Measurements from ENCODE around the gene PNRC2.

The PNRC2 gene

GRCh38 chr1:23999156-23999671 lies 39.6 kb downstream of the PNRC2 start:
- TF ChIP-seq EZH2phosphoT487 (conservative IDR thresholded peaks at IDR 0.05; ENCODE audit: low read length), result no peak
- no peak overlapping the region for H3K27ac ChIP-seq (ENCODE audit: low read depth, low read length)

GRCh38 chr1:24002695-24003094 lies 43.1 kb downstream of the PNRC2 start:
- H3K4me3 ChIP-seq (ENCODE audit: insufficient read depth, low read length, poor library complexity, severe bottlenecking), result no peak overlapping the region
- H3K4me2 ChIP-seq (ENCODE audit: low read depth, low read length, poor library complexity, severe bottlenecking), result no peak overlapping the region
- H3K79me2 ChIP-seq (ENCODE audit: insufficient read depth, low read length), result no peaks in the 10 kb centered on the region
- no peaks in the 10 kb centered on the region for H3K27me3 ChIP-seq (ENCODE audit: low read length)
- no peaks in the 10 kb centered on the region for H3K9me3 ChIP-seq (ENCODE audit: insufficient read depth, low read length)
- H3K9ac ChIP-seq (ENCODE audit: low read length), result no peak overlapping the region
- no peak overlapping the region for H3K27ac ChIP-seq (ENCODE audit: low read depth, low read length)
- no peaks in the 10 kb centered on the region for H4K20me1 ChIP-seq (ENCODE audit: low read depth, low read length)
- no peaks in the 10 kb centered on the region for H3F3A ChIP-seq (ENCODE audit: insufficient read depth)
- H2AFZ ChIP-seq (ENCODE audit: low read depth, low read length, severe bottlenecking), result no peak overlapping the region
- H3K9me2 ChIP-seq (replicated peaks; ENCODE audit: insufficient read depth, low read length), result no peaks in the 10 kb centered on the region
- no peak for TF ChIP-seq EZH2phosphoT487 (conservative IDR thresholded peaks at IDR 0.05; ENCODE audit: low read length)
- no peak for TF ChIP-seq CTCF (IDR thresholded peaks at IDR 0.05; ENCODE audit: insufficient read depth, low read length, poor library complexity, severe bottlenecking)
- H3K36me3 ChIP-seq (ENCODE audit: low read length), result no peaks in the 10 kb centered on the region

More at GRCh38 chr1:23999156-23999671, 39.6 kb downstream of the PNRC2 start:
- no peak overlapping the region for H3K4me2 ChIP-seq (ENCODE audit: low read depth, low read length, poor library complexity, severe bottlenecking)
- no peaks in the 10 kb centered on the region for H3K36me3 ChIP-seq (ENCODE audit: low read length)
- H3K27me3 ChIP-seq (ENCODE audit: low read length), result no peaks in the 10 kb centered on the region
- H3F3A ChIP-seq (ENCODE audit: insufficient read depth), result no peaks in the 10 kb centered on the region
- no peaks in the 10 kb centered on the region for H3K79me2 ChIP-seq (ENCODE audit: insufficient read depth, low read length)
- no peaks in the 10 kb centered on the region for H4K20me1 ChIP-seq (ENCODE audit: low read depth, low read length)
- no peak overlapping the region for H3K4me3 ChIP-seq (ENCODE audit: insufficient read depth, low read length, poor library complexity, severe bottlenecking)
- H3K9me2 ChIP-seq (replicated peaks; ENCODE audit: insufficient read depth, low read length), result no peaks in the 10 kb centered on the region
- no peak overlapping the region for H3K9ac ChIP-seq (ENCODE audit: low read length)
- no peak overlapping the region for H2AFZ ChIP-seq (ENCODE audit: low read depth, low read length, severe bottlenecking)
- H3K9me3 ChIP-seq (ENCODE audit: insufficient read depth, low read length), result no peaks in the 10 kb centered on the region

GRCh38 chr1:24003331-24003972 lies 43.8 kb downstream of the PNRC2 start:
- Histone ChIP-seq H3K9me3 (ENCODE audit: insufficient read depth, low read length) (no peaks in the 10 kb centered on the region), H3K36me3 (ENCODE audit: low read length) (no peaks in the 10 kb centered on the region), H3K79me2 (ENCODE audit: insufficient read depth, low read length) (no peaks in the 10 kb centered on the region), H3K27ac (ENCODE audit: low read depth, low read length) (no peak overlapping the region), H3K9me2 (replicated peaks; ENCODE audit: insufficient read depth, low read length) (no peaks in the 10 kb centered on the region), H3K27me3 (ENCODE audit: low read length) (no peaks in the 10 kb centered on the region), H3K9ac (ENCODE audit: low read length) (no peak overlapping the region), H3F3A (ENCODE audit: insufficient read depth) (no peaks in the 10 kb centered on the region), H3K4me3 (ENCODE audit: insufficient read depth, low read length, poor library complexity, severe bottlenecking) (no peak overlapping the region), H3K4me2 (ENCODE audit: low read depth, low read length, poor library complexity, severe bottlenecking) (no peak overlapping the region), H2AFZ (ENCODE audit: low read depth, low read length, severe bottlenecking) (no peak overlapping the region), H4K20me1 (ENCODE audit: low read depth, low read length) (no peaks in the 10 kb centered on the region)
- TF ChIP-seq CTCF (IDR thresholded peaks at IDR 0.05; ENCODE audit: insufficient read depth, low read length, poor library complexity, severe bottlenecking), result no peak
- TF ChIP-seq EZH2phosphoT487 (conservative IDR thresholded peaks at IDR 0.05; ENCODE audit: low read length), result no peak

GRCh38 chr1:24004132-24004531 lies 44.5 kb downstream of the PNRC2 start:
- H3K4me3 ChIP-seq (ENCODE audit: insufficient read depth, low read length, poor library complexity, severe bottlenecking), result no peak overlapping the region
- no peaks in the 10 kb centered on the region for H3K79me2 ChIP-seq (ENCODE audit: insufficient read depth, low read length)
- no peaks in the 10 kb centered on the region for H4K20me1 ChIP-seq (ENCODE audit: low read depth, low read length)
- H3K27ac ChIP-seq (ENCODE audit: low read depth, low read length), result no peak overlapping the region
- no peaks in the 10 kb centered on the region for H3K9me2 ChIP-seq (replicated peaks; ENCODE audit: insufficient read depth, low read length)
- no peak overlapping the region for H2AFZ ChIP-seq (ENCODE audit: low read depth, low read length, severe bottlenecking)
- no peaks in the 10 kb centered on the region for H3K36me3 ChIP-seq (ENCODE audit: low read length)
- H3F3A ChIP-seq (ENCODE audit: insufficient read depth), result no peaks in the 10 kb centered on the region
- no peak overlapping the region for H3K9ac ChIP-seq (ENCODE audit: low read length)
- no peaks in the 10 kb centered on the region for H3K27me3 ChIP-seq (ENCODE audit: low read length)
- no peaks in the 10 kb centered on the region for H3K9me3 ChIP-seq (ENCODE audit: insufficient read depth, low read length)
- TF ChIP-seq EZH2phosphoT487 (conservative IDR thresholded peaks at IDR 0.05; ENCODE audit: low read length), result no peak
- TF ChIP-seq CTCF (IDR thresholded peaks at IDR 0.05; ENCODE audit: insufficient read depth, low read length, poor library complexity, severe bottlenecking), result no peak
- no peak overlapping the region for H3K4me2 ChIP-seq (ENCODE audit: low read depth, low read length, poor library complexity, severe bottlenecking)

All from SU-DHL-6 (cell line).